ENCODE data around the gene FBXW12. TPM values are rescaled to one million over a fixed set of nuclear protein-coding genes. Genes with fewer than 3 reads are reported as not detected.

The FBXW12 gene
- total and polyA plus RNA-seq, 2 experiments from 2014 or later: not detected

GRCh38 chr3:48402907-48403306 is 30.9 kb downstream of the FBXW12 start:
- Histone ChIP-seq H4K20me1 (ENCODE audit: insufficient read depth, poor library complexity, severe bottlenecking) (no peaks in the 10 kb centered on the region), H3K79me2 (no peaks in the 10 kb centered on the region), H3K27ac (no peak overlapping the region), H3K9me2 (replicated peaks; ENCODE audit: insufficient read depth) (no peaks in the 10 kb centered on the region), H3K9me3 (ENCODE audit: low read depth) (no peaks in the 10 kb centered on the region), H3K4me3 (no peak overlapping the region), H2AFZ (no peak overlapping the region), H3K27me3 (no peaks in the 10 kb centered on the region), H3K4me2 (no peak overlapping the region), H3K4me1 (ENCODE audit: insufficient read depth) (no peaks in the 10 kb centered on the region), H3K36me3 (replicated peaks; ENCODE audit: insufficient read depth, low read depth) (no peaks in the 10 kb centered on the region)
- 81% methylated on average over 3 of the region's 3 CpGs for WGBS (ENCODE audit: low lambda C conversion rate, missing lambda C conversion rate)
- no peak for DNase-seq (ENCODE audit: low spot score)
- TF ChIP-seq CTCF (IDR thresholded peaks at IDR 0.05; ENCODE audit: poor library complexity) (no peak), EZH2phosphoT487 (IDR thresholded peaks at IDR 0.05; ENCODE audit: low read depth, severe bottlenecking, unreplicated experiment) (no peak), EZH2 (IDR thresholded peaks at IDR 0.05; ENCODE audit: borderline replicate concordance) (no peak)

- DNase-seq (ENCODE audit: low spot score): no peak
- Histone ChIP-seq H3K9me3 (ENCODE audit: low read depth) (no peaks in the 10 kb centered on the region), H3K4me1 (ENCODE audit: insufficient read depth) (no peaks in the 10 kb centered on the region), H3K36me3 (replicated peaks; ENCODE audit: insufficient read depth, low read depth) (no peaks in the 10 kb centered on the region), H3K4me2 (no peak overlapping the region), H3K27ac (no peak overlapping the region), H3K9me2 (replicated peaks; ENCODE audit: insufficient read depth) (no peaks in the 10 kb centered on the region), H3K27me3 (no peaks in the 10 kb centered on the region), H3K79me2 (no peaks in the 10 kb centered on the region), H4K20me1 (ENCODE audit: insufficient read depth, poor library complexity, severe bottlenecking) (no peaks in the 10 kb centered on the region), H2AFZ (no peak overlapping the region), H3K4me3 (no peak overlapping the region)
- WGBS (ENCODE audit: low lambda C conversion rate, missing lambda C conversion rate): 97% methylated on average over 15 of the region's 15 CpGs
- TF ChIP-seq EZH2 (IDR thresholded peaks at IDR 0.05; ENCODE audit: borderline replicate concordance): no peak
- no peak for TF ChIP-seq CTCF (IDR thresholded peaks at IDR 0.05; ENCODE audit: poor library complexity)
- no peak for TF ChIP-seq EZH2phosphoT487 (IDR thresholded peaks at IDR 0.05; ENCODE audit: low read depth, severe bottlenecking, unreplicated experiment)
These were observed 31.8 kb downstream of the FBXW12 start for GRCh38 chr3:48403533-48404439.

GRCh38 chr3:48404440-48405342 is 32.7 kb downstream of the FBXW12 start:
- no peak overlapping the region for H3K4me3 ChIP-seq
- no peaks in the 10 kb centered on the region for H4K20me1 ChIP-seq (ENCODE audit: insufficient read depth, poor library complexity, severe bottlenecking)
- H3K9me2 ChIP-seq (replicated peaks; ENCODE audit: insufficient read depth): no peaks in the 10 kb centered on the region
- no peak overlapping the region for H2AFZ ChIP-seq
- H3K9me3 ChIP-seq (ENCODE audit: low read depth): no peaks in the 10 kb centered on the region
- H3K27ac ChIP-seq: no peak overlapping the region
- no peaks in the 10 kb centered on the region for H3K4me1 ChIP-seq (ENCODE audit: insufficient read depth)
- 96% methylated on average over 21 of the region's 21 CpGs for WGBS (ENCODE audit: low lambda C conversion rate, missing lambda C conversion rate)
- H3K79me2 ChIP-seq: no peaks in the 10 kb centered on the region
- H3K4me2 ChIP-seq: no peak overlapping the region
- H3K36me3 ChIP-seq (replicated peaks; ENCODE audit: insufficient read depth, low read depth): no peaks in the 10 kb centered on the region
- no peaks in the 10 kb centered on the region for H3K27me3 ChIP-seq
- no peak for DNase-seq (ENCODE audit: low spot score)
- TF ChIP-seq EZH2 (IDR thresholded peaks at IDR 0.05; ENCODE audit: borderline replicate concordance) (no peak), EZH2phosphoT487 (IDR thresholded peaks at IDR 0.05; ENCODE audit: low read depth, severe bottlenecking, unreplicated experiment) (no peak), CTCF (IDR thresholded peaks at IDR 0.05; ENCODE audit: poor library complexity) (no peak)
